GM04504 (cell line): ENCODE measurements around the gene SLITRK3.
"Not testable (repeated sequence)": the region's sequence is repeated elsewhere in the genome, so short reads cannot be mapped to it uniquely, and the experiment has no call there.

Experiments
- DNase-seq: peaks from one replicate; pipeline ENCODE4 v3.0.0-alpha.2; 2012; ENCODE audit warnings: low read depth

Gene SLITRK3

DNA sequence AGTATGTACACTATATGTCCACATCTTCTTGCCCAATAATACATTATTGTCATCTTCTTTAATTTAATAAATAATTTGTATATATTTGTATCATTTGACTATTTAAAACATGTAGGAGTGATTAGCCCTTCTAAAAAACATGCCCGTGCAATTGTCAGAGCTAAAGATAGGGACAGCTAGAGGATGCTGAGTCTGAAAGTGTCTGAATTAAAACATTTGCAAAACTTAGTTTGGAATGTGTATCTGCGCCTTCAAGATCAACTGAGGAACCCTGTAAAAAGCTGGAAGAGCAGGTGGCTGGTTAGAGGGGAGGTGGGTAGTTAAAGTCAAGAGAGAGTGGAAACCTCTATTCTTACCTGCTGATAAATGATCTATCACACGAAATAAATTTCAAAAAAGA is 4.7 kb downstream of the SLITRK3 start:
- no peak for DNase-seq

DNA sequence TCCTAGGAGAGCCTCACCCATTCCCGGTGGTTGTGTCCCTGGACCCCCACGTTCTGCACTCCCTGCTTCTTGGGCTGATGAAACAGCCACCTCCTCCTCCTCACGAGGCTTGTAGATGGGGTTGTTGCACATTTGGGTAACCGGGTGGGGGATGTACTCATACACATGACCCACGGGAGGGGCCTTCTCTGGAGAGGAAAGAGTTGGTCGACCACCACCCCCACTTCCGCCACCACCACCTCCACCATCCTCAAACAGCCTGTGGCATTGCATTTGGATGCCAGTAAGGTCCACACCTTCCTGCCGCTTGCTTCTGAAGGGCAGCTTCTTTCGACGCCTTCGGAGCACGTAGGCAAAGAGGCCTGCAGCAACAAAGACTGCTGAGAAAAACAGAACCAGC is 7.7 kb downstream of the SLITRK3 start:
- DNase-seq: no peak

DNA sequence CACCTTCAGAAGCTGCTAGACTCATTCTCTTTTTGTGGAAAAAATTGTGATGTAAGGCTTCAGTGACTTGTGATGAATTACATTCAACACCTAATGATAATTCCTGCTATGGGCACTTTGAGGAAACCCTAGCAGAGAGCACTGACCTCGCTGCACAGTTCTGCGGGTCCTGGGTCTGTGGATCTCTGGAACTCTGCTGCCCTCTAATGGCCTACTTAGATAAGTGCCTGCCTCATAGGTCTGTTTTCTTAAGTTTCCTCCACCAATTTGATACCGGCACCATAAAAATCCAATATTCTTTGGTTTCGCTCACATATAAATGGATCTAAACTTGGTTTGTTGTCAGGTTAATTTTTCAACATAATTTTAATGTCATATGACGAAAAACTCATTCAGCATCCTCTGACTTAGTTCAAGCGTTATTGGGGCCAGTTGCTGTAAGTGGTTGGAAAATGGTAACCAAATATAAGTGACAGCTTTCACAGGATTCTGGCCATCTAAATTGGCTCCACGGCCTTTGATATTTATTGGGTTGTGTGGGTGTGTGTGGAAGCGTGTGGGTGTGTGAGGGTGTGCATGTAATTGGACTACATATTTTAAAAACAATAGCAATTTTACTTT is 10.4 kb downstream of the SLITRK3 start:
- peak; percentile 8 for DNase-seq

DNA sequence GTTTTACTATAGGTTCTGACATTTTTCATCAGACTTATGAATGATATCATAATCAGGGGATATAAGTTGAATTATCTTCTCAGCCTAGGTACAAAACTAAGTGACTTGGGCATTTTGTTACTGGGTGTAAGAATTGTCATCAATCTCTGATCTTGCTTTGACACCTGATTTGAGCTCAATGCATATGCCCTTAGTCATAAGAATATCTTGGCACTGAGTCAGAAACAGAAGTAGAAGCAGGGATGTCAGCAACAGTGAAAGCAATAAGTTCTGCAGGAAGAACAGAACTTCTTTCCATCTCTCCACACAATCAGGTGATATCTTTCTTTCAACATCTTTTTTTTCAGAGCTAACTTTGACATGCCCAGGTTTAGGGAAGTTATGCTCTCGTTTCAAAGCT is 14.6 kb downstream of the SLITRK3 start:
- no peak for DNase-seq

DNA sequence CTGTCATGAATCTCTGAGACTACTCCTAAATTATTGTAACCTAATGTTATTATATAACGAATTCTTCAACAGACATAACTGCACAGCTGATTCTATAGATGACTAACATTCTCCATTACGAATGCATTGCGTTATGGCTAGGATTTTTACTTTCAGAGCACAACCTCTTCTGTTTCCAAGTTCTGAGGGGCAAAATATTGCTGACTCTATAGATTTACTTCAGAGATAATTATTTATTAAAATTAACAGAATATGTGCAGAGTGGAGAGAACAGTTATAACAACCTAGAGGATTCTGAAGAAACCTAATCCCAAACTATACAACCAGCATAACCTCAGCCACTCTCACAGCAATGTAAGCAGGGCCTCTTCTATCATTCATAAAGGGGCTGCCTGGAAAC is 25.9 kb downstream of the SLITRK3 start:
- DNase-seq: no peak

DNA sequence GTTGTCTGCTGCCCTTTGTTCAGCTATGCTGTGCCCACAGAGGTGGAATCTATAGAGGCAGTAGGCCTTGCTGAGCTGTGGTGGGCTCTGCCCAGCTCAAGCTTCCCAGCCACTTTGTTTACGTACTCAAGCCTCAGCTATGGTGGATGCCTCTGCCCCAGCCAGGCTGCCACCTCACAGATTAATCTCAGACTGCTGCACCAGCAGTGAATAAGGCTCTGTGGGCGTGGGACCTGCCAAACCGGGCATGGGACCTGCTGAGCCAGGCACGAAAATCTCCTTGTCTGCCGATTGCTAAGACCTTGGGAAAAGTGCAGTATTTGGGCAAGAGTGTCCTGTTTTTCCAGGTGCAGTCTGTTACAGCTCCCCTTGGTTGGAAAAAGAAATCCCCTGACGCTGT is 26.8 kb downstream of the SLITRK3 start:
- no peak for DNase-seq

DNA sequence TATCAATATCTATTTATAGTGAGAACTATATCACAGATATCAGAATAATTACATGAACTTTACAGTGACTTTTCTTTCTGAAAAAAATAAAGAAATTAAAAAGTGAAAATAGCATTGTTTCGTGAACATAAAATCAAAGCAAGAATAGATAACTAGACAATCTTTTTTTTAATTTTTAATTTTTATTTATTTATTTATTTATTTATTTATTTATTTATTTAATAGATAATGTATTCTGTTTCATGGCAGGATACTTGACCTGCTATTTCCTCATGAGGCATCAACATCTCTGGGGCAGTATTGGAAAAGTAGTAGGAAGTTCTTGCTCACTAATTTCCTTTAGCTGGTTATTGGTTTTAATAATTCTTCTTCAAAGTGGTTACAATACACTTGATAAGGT is 33.3 kb downstream of the SLITRK3 start:
- no peak for DNase-seq

DNA sequence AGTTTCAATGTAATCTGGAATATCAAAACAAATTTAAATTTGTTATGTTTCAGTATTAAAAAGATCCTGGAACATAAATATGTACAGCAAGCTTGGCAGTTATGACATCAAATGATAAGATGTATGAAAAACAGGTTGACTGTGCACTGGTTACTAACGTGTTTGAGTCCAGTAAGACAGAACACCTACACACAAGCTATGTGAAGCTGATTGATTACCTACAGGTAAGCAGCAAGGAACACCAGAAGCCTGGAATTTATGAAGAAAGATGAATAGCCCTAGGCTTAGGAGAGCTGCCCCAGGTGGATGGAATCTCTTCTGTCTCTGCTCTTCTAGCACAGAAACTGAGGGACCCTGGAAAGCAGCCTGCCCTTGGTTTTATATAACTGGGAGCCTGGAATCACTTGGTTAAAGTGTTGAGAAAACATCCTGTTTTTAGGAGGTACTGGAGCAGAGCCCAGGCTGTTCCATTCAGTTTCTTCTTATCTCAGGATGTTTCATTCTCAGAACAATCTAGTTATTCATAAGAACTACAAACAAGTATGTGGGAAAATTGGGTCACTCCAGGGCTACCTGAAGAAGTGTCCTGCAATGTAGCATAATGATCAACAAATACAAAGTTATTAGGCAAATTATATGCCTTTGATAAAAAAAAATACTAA is 36.3 kb downstream of the SLITRK3 start:
- DNase-seq: no peak

DNA sequence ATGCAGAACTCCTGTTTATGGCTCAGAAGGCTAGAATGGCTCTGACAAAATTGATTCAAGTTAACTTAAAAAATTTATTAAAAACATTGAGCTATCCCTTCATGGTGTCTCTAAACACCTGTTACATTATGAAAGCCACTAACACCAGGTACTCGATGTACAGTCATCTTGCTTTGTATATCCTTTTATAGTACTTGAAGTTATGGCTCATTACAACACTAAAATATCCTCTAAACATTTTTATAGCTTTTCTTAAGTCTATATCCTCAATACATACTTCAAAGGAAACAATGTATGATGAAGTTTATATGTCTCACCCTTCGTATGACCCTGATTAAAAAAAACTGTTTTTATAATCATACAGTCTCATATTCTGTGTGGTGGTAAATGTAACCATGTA is 38.2 kb downstream of the SLITRK3 start:
- DNase-seq: no peak

DNA sequence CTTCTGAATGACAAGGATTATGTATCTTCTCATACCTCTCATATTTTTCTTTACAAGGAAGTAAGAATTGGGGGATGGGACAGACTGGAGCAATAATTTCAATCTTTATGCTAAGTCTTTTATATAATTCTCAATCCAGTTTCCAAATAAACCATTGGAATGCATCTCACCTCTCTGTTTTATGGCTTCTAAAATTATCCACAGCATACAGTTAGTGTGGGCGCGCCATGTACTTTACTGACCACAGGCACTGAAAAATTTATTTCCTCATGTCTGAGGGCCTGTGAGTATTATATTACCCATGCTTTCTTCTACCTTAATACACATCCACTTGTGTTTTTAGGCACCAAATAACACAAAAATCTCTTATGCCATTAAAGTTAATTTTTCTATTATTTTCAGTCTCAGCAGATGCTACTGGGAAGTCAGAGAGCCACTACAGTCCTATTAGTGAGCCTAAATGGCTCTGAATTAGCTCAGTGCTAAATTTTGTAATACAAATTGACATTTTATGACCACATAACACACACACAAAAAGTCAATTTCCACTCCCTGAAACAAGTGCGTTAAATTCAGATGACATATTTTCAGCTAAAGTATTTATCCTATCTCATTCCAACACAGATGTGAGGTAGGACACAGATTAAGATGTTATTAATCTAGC is 39.3 kb downstream of the SLITRK3 start:
- DNase-seq: no peak

DNA sequence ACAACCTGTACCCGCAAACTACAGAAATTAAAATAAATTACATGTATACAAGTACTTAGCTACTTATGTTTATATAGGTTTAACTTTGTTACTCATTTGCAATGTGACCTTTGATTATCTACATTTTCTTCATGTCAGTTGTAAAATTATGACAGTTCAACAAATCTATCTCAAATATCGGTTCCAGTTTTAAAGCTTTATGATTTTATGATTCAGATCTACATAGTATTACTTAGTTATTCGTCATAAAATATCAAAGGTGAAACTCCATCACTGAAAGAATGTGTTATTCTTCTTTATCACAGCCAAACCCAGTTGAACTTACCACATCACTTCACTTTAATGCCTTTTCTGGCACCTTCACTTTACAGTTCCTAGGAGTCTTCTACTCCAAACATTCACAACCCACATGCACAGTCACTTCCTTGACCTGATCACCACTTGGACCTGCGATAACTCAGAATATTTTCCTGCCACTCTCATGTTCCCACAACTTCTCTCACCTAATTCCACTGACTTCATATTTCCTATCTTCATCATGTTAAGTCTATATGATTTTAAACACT is 47.2 kb downstream of the SLITRK3 start:
- no peak for DNase-seq

DNA sequence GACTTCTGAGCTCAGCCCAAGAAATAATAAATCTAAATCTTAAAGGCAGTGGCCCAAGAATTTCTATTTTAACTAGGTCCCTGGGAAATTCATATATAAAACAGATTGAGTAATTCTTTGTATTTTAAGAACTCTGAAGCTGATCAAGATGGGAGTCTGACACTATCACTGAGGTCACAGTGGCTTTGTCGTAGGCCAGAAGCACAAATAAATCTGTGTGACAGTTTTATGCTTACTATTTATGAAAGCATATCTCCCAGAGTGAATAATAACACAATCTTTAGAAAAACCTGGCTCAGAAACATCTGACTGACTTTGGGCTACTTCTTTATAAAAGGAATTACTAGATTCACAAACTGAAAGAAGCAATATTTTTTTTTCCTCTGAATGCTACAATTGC is 51.9 kb downstream of the SLITRK3 start:
- DNase-seq: no peak

DNA sequence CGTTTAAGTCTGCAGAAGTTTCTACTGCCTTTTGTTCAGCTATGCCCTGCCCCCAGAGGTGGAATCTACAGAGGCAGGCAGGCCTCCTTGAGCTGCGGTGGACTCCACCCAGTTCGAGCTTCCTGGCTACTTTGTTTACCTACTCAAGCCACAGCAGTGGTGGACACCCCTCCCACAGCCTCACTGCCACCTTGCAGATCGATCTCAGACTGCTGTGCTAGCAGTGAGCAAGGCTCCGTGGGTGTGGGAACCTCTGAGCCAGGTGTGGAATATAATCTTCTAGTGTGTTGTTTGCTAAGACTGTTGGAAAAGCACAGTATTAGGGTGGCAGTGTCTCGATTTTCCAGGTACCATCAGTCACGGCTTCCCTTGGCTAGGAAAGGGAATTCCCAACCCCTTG is 56.3 kb downstream of the SLITRK3 start:
- not testable (repeated sequence) for DNase-seq
